T-helper 17 cell (primary cell): ENCODE measurements around the gene RPS24. TPM values are rescaled to one million over a fixed set of nuclear protein-coding genes. Genes with fewer than 3 reads are reported as not detected.
"Not testable (repeated sequence)": the region's sequence is repeated elsewhere in the genome, so short reads cannot be mapped to it uniquely, and the experiment has no call there.

Experiments
- ATAC-seq: fragments of 150-1000 bp; cut with Tn5 transposase; 2 replicates; pipeline ENCODE4 v1.10.0; 2021; ENCODE audit warnings: mild to moderate bottlenecking, moderate library complexity
- DNase-seq, 3 donors: peaks; one replicate each; pipeline versions ENCODE4 v3.0.0 to v3.0.0-alpha.2; 2020 to 2021
- H3K9me3 ChIP-seq: one replicate; pipeline ENCODE4 v1.7.0; 2013; ENCODE audit warnings: low read length, mild to moderate bottlenecking; ENCODE audit not compliant: control insufficient read depth, poor library complexity, severe bottlenecking
- H3K27ac Mint-ChIP-seq: one replicate; pipeline ENCODE4 v1.8.0; 2022; ENCODE audit warnings: mild to moderate bottlenecking, moderate library complexity, mixed read lengths
- H3K27me3 Mint-ChIP-seq: one replicate; pipeline ENCODE4 v1.8.0; 2022; ENCODE audit warnings: mixed read lengths
- H3K36me3 Mint-ChIP-seq: one replicate; pipeline ENCODE4 v1.8.0; 2022; ENCODE audit warnings: low read depth, mixed read lengths
- H3K4me1 Mint-ChIP-seq: one replicate; pipeline ENCODE4 v1.8.0; 2022; ENCODE audit warnings: mild to moderate bottlenecking, mixed read lengths
- H3K4me3 Mint-ChIP-seq: one replicate; pipeline ENCODE4 v1.8.0; 2022; ENCODE audit warnings: mild to moderate bottlenecking, moderate library complexity, mixed read lengths
- total RNA-seq, 4 donors: library from RNA in 2 of 4; stranded (reverse) in 2 of 4; gene quantifications; one replicate each; pipeline ENCODE4 v1.2.3 and lab custom pipeline; 2022 to 2026

RPS24 gene
- total RNA-seq, 2 donors from 2014 or later = 1,044 to 1,284 TPM

- not testable (repeated sequence) for H3K4me3 Mint-ChIP-seq, DNase-seq, H3K27me3 Mint-ChIP-seq, ATAC-seq, H3K4me1 Mint-ChIP-seq, H3K27ac Mint-ChIP-seq, H3K36me3 Mint-ChIP-seq, H3K9me3 ChIP-seq
Observed at GRCh38 chr10:78070064-78070463, 36.4 kb downstream of the RPS24 start.

GRCh38 chr10:78070726-78071125, 37.1 kb downstream of the RPS24 start:
- Mint-ChIP-seq H3K4me1 (peaks cover 3% of the 10 kb centered on the region), H3K27ac (no peak overlapping the region), H3K36me3 (peaks cover 2% of the 10 kb centered on the region), H3K27me3 (peaks cover 7% of the 10 kb centered on the region), H3K4me3 (no peak overlapping the region)
- H3K9me3 ChIP-seq = no peaks in the 10 kb centered on the region
- DNase-seq (no peak), ATAC-seq (no peak)

DNA sequence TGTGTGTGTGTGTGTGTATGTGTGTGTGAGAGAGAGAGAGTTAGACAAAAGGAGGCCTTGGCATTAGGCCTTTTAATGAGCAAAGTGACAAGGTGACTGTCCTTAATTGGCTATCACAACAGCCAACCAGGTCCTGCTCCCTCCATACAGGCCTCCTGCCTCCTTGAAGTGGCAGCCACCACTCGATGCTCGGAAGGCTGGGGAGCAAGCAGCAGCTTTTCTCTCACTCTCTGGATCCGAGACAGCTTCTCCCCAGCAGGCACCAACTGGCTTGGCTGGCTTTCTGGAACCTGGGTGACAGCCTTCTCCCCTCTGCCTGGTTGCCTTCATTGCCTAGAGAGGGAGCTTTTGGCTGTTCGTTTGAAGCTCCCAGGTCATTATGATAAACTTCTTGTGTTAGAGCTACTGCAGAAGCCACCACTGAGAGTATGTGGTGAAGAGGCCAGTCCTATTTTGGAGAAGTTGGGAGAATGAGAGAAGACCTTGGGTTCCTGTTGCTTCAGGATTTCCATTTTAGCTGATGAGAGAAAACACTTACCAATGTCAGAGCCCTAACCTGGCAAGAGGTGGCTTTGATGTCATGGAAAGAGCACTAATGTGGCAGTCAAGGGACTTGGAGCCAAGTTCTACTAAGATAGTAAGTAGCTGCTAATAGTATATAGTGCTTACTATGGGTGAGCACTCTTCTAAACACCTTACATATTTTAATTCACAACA, 37.6 kb downstream of the RPS24 start:
- H3K27ac Mint-ChIP-seq = no peak overlapping the region
- peaks cover 7% of the 10 kb centered on the region for H3K27me3 Mint-ChIP-seq
- peaks cover 2% of the 10 kb centered on the region for H3K36me3 Mint-ChIP-seq
- ATAC-seq (no peak), DNase-seq (no peak)
- H3K9me3 ChIP-seq = no peaks in the 10 kb centered on the region
- no peak overlapping the region for H3K4me3 Mint-ChIP-seq
- H3K4me1 Mint-ChIP-seq = peaks cover 2% of the 10 kb centered on the region

- DNase-seq (no peak), ATAC-seq (no peak)
- Mint-ChIP-seq H3K4me3 (no peak overlapping the region), H3K27me3 (peaks cover 6% of the 10 kb centered on the region), H3K4me1 (peaks cover 2% of the 10 kb centered on the region), H3K36me3 (peaks cover 1% of the 10 kb centered on the region), H3K27ac (no peak overlapping the region)
- H3K9me3 ChIP-seq = no peaks in the 10 kb centered on the region
Observed at GRCh38 chr10:78071857-78072179, 38.2 kb downstream of the RPS24 start.

- Mint-ChIP-seq H3K27me3 (no peaks in the 10 kb centered on the region), H3K36me3 (no peaks in the 10 kb centered on the region), H3K4me1 (peaks cover 2% of the 10 kb centered on the region), H3K27ac (no peak overlapping the region), H3K4me3 (no peak overlapping the region)
- ATAC-seq (no peak), DNase-seq (no peak)
- H3K9me3 ChIP-seq = no peaks in the 10 kb centered on the region
Observed at GRCh38 chr10:78072504-78072903, 38.8 kb downstream of the RPS24 start.

DNA sequence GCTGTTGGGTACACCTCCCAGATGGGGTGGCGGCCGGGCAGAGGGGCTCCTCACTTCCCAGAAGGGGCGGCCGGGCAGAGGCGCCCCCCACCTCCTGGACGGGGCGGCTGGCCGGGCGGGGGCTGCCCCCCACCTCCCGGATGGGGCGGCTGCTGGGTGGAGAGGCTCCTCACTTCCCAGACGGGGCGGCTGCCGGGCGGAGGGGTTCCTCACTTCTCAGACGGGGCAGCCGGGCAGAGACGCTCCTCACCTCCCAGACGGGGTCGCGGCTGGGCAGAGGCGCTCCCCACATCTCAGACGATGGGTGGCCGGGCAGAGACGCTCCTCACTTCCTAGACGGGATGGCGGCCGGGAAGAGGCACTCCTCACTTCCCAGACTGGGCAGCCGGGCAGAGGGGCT, 42.1 kb downstream of the RPS24 start:
- not testable (repeated sequence) for ATAC-seq, H3K27me3 Mint-ChIP-seq, H3K9me3 ChIP-seq, H3K4me3 Mint-ChIP-seq, H3K27ac Mint-ChIP-seq, H3K36me3 Mint-ChIP-seq, H3K4me1 Mint-ChIP-seq, DNase-seq

DNA sequence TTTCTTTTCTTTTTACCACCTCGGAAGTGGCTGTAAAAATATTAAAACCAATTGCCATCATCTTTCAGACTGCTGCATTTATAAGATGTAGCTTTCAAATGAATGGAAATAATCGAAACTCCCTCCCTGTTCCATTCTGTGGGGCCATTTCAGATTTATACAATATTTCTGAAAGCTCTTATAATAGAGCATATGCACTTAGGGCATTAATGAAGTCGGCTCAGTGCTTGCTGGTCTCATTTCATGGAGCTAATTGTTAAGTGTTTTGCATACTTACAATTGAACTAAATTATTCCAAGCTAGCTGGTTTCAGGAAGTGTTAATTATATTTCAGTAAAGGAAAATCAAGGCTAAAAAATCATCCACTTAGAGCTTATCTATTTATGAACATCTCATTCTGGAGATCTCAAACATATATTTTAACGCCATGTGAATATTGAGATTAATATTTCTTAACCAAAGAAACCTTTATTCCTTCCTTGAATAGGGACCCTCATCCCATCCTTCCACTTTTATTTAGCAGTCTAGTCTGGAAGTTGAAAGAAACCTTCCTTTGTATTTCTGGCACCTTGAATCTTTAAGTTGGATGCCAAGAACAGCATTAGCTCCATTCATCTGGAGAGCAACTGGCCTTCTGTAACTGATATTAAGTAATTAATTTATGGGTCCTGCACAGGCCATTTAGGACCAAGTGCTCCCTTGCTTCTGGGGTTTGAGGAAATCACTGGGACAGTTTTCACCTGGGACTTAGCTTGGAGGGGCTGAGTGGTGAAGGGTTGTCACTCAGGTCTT, 45.1 kb downstream of the RPS24 start:
- no peak overlapping the region for H3K27ac Mint-ChIP-seq
- no peaks in the 10 kb centered on the region for H3K36me3 Mint-ChIP-seq
- no peaks in the 10 kb centered on the region for H3K4me1 Mint-ChIP-seq
- H3K27me3 Mint-ChIP-seq = peaks cover 7% of the 10 kb centered on the region
- no peak overlapping the region for H3K4me3 Mint-ChIP-seq
- no peak for ATAC-seq
- no peak for DNase-seq
- H3K9me3 ChIP-seq = no peaks in the 10 kb centered on the region

DNA sequence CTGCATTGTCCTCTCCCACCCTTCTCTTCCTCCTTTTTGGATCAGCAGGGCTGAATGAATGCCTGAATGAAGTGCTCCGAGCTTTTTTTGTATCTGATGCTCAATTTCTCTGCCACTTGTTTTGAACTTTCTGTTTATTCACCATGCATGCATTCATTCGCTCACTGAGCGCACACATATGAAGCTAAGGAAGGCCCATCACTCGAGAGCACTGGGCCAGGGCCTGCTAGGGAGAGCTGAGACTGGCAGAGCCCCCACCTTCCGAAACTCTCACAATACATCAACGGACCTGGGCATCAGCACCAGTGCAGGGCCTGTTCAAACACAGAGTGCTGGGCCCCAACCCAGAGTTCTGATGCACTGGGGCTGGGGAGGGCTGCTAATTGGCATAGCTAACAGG, 45.7 kb downstream of the RPS24 start:
- no peak for DNase-seq
- Mint-ChIP-seq H3K4me1 (no peaks in the 10 kb centered on the region), H3K4me3 (no peak overlapping the region), H3K27me3 (peaks cover 11% of the 10 kb centered on the region), H3K27ac (no peak overlapping the region), H3K36me3 (no peaks in the 10 kb centered on the region)
- H3K9me3 ChIP-seq = no peaks in the 10 kb centered on the region
- no peak for ATAC-seq

DNA sequence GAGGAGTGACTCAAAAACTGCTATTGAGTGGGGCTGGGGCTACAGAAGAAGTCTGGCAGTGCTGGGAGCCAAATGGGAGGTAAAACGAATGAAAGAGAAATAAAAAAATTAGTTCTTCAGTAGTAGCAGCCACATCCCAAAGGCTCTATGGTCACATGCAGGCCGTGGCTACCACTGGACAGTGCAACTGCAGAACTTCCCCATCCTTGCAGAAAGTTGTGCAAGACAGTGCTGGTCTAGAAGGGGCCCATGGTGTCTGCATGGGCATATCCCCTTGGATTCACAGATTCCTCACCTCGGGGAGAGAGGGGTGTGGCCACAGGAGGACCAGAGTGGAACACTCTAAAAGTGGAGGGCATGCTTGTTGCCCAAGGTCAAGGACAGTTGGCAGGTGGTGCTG, 47.6 kb downstream of the RPS24 start:
- DNase-seq (no peak), ATAC-seq (no peak)
- Mint-ChIP-seq H3K27me3 (peaks cover 24% of the 10 kb centered on the region), H3K36me3 (no peaks in the 10 kb centered on the region), H3K4me3 (no peak overlapping the region), H3K27ac (no peak overlapping the region), H3K4me1 (no peaks in the 10 kb centered on the region)
- no peaks in the 10 kb centered on the region for H3K9me3 ChIP-seq

DNA sequence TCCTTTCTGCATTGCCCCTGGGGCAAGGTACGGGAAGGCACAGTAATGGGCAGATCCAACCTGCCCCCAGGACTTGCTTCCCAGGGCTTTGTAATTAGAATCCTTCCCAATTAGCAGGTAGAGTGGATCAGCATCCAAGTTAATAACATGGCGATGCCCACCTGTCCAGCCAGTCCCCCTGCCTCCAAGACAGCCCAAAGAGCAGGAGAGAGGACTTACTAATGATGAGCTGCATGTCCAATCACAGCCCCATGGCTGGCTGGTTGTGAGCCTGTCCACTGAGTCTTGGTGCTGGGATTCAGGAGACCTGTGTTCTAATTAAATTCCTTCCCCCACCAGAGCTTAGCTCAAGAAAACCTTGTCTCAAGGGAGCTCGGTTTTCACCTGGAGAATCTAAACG, 49.0 kb downstream of the RPS24 start:
- H3K4me1 Mint-ChIP-seq = no peaks in the 10 kb centered on the region
- no peak for ATAC-seq
- H3K4me3 Mint-ChIP-seq = no peak overlapping the region
- DNase-seq = no peak
- peaks cover 31% of the 10 kb centered on the region for H3K27me3 Mint-ChIP-seq
- H3K36me3 Mint-ChIP-seq = peaks cover 2% of the 10 kb centered on the region
- no peak overlapping the region for H3K27ac Mint-ChIP-seq
- H3K9me3 ChIP-seq = no peaks in the 10 kb centered on the region

Other genes with a start within 250 kb of the RPS24 start
- gene DLG5, start 107.1 kb upstream of the RPS24 start, total RNA-seq = 10 to 100 TPM in 1 of 2 donors, 1 to 10 TPM in 1; 9.7 to 13.1 TPM
- gene POLR3A, start 4.3 kb upstream of the RPS24 start, total RNA-seq = 10 to 100 TPM; 10.9 to 12.0 TPM